Thyroid gland (tissue), 4 donors: Measurements from ENCODE around the gene CD99L2. TPM values are rescaled to one million over a fixed set of nuclear protein-coding genes. Genes with fewer than 3 reads are reported as not detected.

Experiments used
- DNase-seq, 2 donors: peaks; one replicate each; pipeline ENCODE4 v3.0.0-alpha.2; 2019
- H3K27ac ChIP-seq, 3 donors: fragments of 200-600 bp; sonication (generic); 1 replicate in 2 of 3; 2 replicates in 1 of 3; pipeline ENCODE4 v1.5.1; 2016 to 2019; ENCODE audit warnings: mild to moderate bottlenecking in 1 of 3, moderate library complexity in 1 of 3
- H3K27me3 ChIP-seq: fragments of 200-600 bp; sonication (generic); one replicate; pipeline ENCODE4 v1.5.1; 2019
- H3K36me3 ChIP-seq, 2 donors: fragments of 200-600 bp; sonication (generic); one replicate each; pipeline ENCODE4 v1.5.1; 2016 to 2019
- H3K4me1 ChIP-seq, 2 donors: fragments of 200-600 bp; sonication (generic); one replicate each; pipeline ENCODE4 v1.5.1; 2017 to 2019
- H3K4me3 ChIP-seq, 3 donors: fragments of 200-600 bp; sonication (generic); replicated peaks in 1 of 3; 1 replicate in 2 of 3; 2 replicates in 1 of 3; pipeline ENCODE4 v1.5.1; 2016; ENCODE audit warnings: mild to moderate bottlenecking in 1 of 3
- H3K9me3 ChIP-seq: fragments of 200-600 bp; sonication (generic); one replicate; pipeline ENCODE4 v1.5.1; 2017
- CTCF ChIP-seq, 6 experiments: fragments of 200-600 bp in 3 of 6; fragments of 450-650 bp in 3 of 6; sonication (generic) in 3 of 6; IDR thresholded peaks; one replicate each; pipeline ENCODE4 v1.5.1; 2016 to 2019; ENCODE audit warnings: antibody characterized with exemption in 6 of 6, mild to moderate bottlenecking in 2 of 6, inconsistent platforms in 1 of 6, moderate library complexity in 1 of 6
- POLR2A ChIP-seq, 2 donors: fragments of 450-650 bp; IDR thresholded peaks; one replicate each; pipeline ENCODE4 v1.6.1; 2017; ENCODE audit warnings: antibody characterized with exemption in 2 of 2, mild to moderate bottlenecking in 2 of 2, moderate library complexity in 1 of 2
- WGBS, 2 donors: methylation state at CpG; one replicate each; pipeline ENCODE4 v1.1.5; 2017; 5-methylcytosine and 5-hydroxymethylcytosine counted together
- intact Hi-C: fragments of 100-400 bp; cut with DNase I; formaldehyde crosslinking; loops from one replicate; pipeline ENCODE4 v1.15.1; 2023
- total RNA-seq, 4 donors: library from RNA; depleted of rRNA; stranded (reverse); fragments of >200 nt; gene quantifications; one replicate each; pipeline ENCODE4 v1.2.3, GENCODE V29; 2016

Gene CD99L2
- total RNA-seq, 4 donors from 2014 or later, result 26.4 to 39.1 (median 31.2) TPM

- Histone ChIP-seq H3K36me3 (no peaks in the 10 kb centered on the region), H3K4me1 (no peaks in the 10 kb centered on the region), H3K4me3 (no peak overlapping the region), H3K27me3 (no peaks in the 10 kb centered on the region), H3K27ac (no peak overlapping the region), H3K9me3 (no peaks in the 10 kb centered on the region)
- intact Hi-C loops, result no loop called here
- 95 to 97% methylated on average over 3 of the region's 3 CpGs for WGBS, 2 donors
- TF ChIP-seq POLR2A (IDR thresholded peaks at IDR 0.05), result no peak
- TF ChIP-seq CTCF (IDR thresholded peaks at IDR 0.05), result no peak
- no peak for DNase-seq
Observed at GRCh38 chrX:150844016-150844415, 54.5 kb downstream of the CD99L2 start.

GRCh38 chrX:150842198-150842685, 56.2 kb downstream of the CD99L2 start:
- intact Hi-C loops, result no loop called here
- no peak overlapping the region for H3K27ac ChIP-seq
- DNase-seq, result no peak
- H3K36me3 ChIP-seq, result no peaks in the 10 kb centered on the region
- H3K4me1 ChIP-seq, result no peaks in the 10 kb centered on the region
- no peak overlapping the region for H3K4me3 ChIP-seq
- no peak for TF ChIP-seq POLR2A (IDR thresholded peaks at IDR 0.05)
- 60 to 65% methylated on average over 2 of the region's 2 CpGs for WGBS, 2 donors
- H3K27me3 ChIP-seq, result no peaks in the 10 kb centered on the region
- H3K9me3 ChIP-seq, result no peaks in the 10 kb centered on the region

- Histone ChIP-seq H3K27ac (no peak overlapping the region), H3K9me3 (no peaks in the 10 kb centered on the region), H3K4me1 (no peaks in the 10 kb centered on the region), H3K27me3 (no peaks in the 10 kb centered on the region), H3K36me3 (no peaks in the 10 kb centered on the region), H3K4me3 (no peak overlapping the region)
- TF ChIP-seq CTCF (IDR thresholded peaks at IDR 0.05), result no peak
- no peak for TF ChIP-seq POLR2A (IDR thresholded peaks at IDR 0.05)
- no peak for DNase-seq
- intact Hi-C loops, result no loop called here
- WGBS, 2 donors, result 86 to 93% methylated on average over 6 of the region's 6 CpGs
Observed at GRCh38 chrX:150841456-150842197, 56.8 kb downstream of the CD99L2 start.

GRCh38 chrX:150837845-150838244, 60.6 kb downstream of the CD99L2 start:
- intact Hi-C loops, result no loop called here
- Histone ChIP-seq H3K4me3 (no peak overlapping the region), H3K27me3 (no peaks in the 10 kb centered on the region), H3K36me3 (no peaks in the 10 kb centered on the region), H3K27ac (no peak overlapping the region), H3K9me3 (no peaks in the 10 kb centered on the region), H3K4me1 (no peaks in the 10 kb centered on the region)
- 88 to 92% methylated on average over 4 of the region's 4 CpGs for WGBS, 2 donors
- no peak for DNase-seq
- TF ChIP-seq POLR2A (IDR thresholded peaks at IDR 0.05), result no peak
- TF ChIP-seq CTCF (IDR thresholded peaks at IDR 0.05), result no peak

GRCh38 chrX:150834695-150835094, 63.8 kb downstream of the CD99L2 start:
- intact Hi-C loops, result no loop called here
- TF ChIP-seq POLR2A (IDR thresholded peaks at IDR 0.05) (no peak), CTCF (IDR thresholded peaks at IDR 0.05) (no peak)
- Histone ChIP-seq H3K4me3 (no peak overlapping the region), H3K27ac (no peak overlapping the region), H3K9me3 (no peaks in the 10 kb centered on the region), H3K4me1 (no peaks in the 10 kb centered on the region), H3K27me3 (no peaks in the 10 kb centered on the region), H3K36me3 (no peaks in the 10 kb centered on the region)
- WGBS, 2 donors, result 97% methylated on average over 1 of the region's 1 CpG
- DNase-seq, result no peak
